Activated CD8-positive, alpha-beta T cell treated with anti-CD3 and anti-CD28 coated beads for 36 hours (primary cell): ENCODE results near the gene TOMM40L. TPM values are rescaled to one million over a fixed set of nuclear protein-coding genes. Genes with fewer than 3 reads are reported as not detected.
"Not testable (repeated sequence)": the region's sequence is repeated elsewhere in the genome, so short reads cannot be mapped to it uniquely, and the experiment has no call there.

Experiments used
- ATAC-seq: fragments of 200-7000 bp; cut with Tn5 transposase; one replicate; pipeline ENCODE4 v1.10.0; 2021; ENCODE audit warnings: mild to moderate bottlenecking, moderate library complexity
- CTCF ChIA-PET: fragments of 350-600 bp; sonication (Branson Sonifier 250); formaldehyde crosslinking; loops from one replicate; lab custom pipeline; 2021; ENCODE audit warnings: antibody characterized with exemption; lab: Charles Lee
- POLR2A ChIA-PET: fragments of 350-600 bp; sonication (Branson Sonifier 250); formaldehyde crosslinking; loops from one replicate; lab custom pipeline; 2021; ENCODE audit warnings: antibody characterized with exemption; lab: Charles Lee
- DNase-seq: peaks from one replicate; pipeline ENCODE4 v3.0.0-alpha.2; 2020
- H3K27ac Mint-ChIP-seq: one replicate; pipeline ENCODE4 v1.8.0; 2021; ENCODE audit warnings: mild to moderate bottlenecking, mixed read lengths
- H3K27me3 Mint-ChIP-seq: one replicate; pipeline ENCODE4 v1.8.0; 2021; ENCODE audit warnings: mixed read lengths
- H3K36me3 Mint-ChIP-seq: one replicate; pipeline ENCODE4 v1.8.0; 2021; ENCODE audit warnings: low read depth, mixed read lengths
- H3K4me1 Mint-ChIP-seq: one replicate; pipeline ENCODE4 v1.8.0; 2021; ENCODE audit warnings: low read depth, mixed read lengths
- H3K4me3 Mint-ChIP-seq: one replicate; pipeline ENCODE4 v1.8.0; 2021; ENCODE audit warnings: mild to moderate bottlenecking, moderate library complexity, mixed read lengths
- H3K9me3 Mint-ChIP-seq: one replicate; pipeline ENCODE4 v1.8.0; 2021; ENCODE audit warnings: mixed read lengths
- intact Hi-C: fragments of 100-400 bp; cut with micrococcal nuclease; formaldehyde crosslinking; loops from one replicate; pipeline ENCODE4 v1.10.0; 2022
- total RNA-seq, 2 experiments: library from RNA; stranded (reverse); gene quantifications; one replicate each; pipeline ENCODE4 v1.2.3, GENCODE V29; 2021
- TF ChIP-seq, protein P1 (sequence below): fragments of 200-600 bp; IDR thresholded peaks from one replicate; pipeline ENCODE4 v1.8.0; 2022; ENCODE audit warnings: antibody characterized with exemption, mild to moderate bottlenecking

TOMM40L gene
- total RNA-seq, 2 experiments from 2014 or later = 11.6 to 12.1 TPM

DNA sequence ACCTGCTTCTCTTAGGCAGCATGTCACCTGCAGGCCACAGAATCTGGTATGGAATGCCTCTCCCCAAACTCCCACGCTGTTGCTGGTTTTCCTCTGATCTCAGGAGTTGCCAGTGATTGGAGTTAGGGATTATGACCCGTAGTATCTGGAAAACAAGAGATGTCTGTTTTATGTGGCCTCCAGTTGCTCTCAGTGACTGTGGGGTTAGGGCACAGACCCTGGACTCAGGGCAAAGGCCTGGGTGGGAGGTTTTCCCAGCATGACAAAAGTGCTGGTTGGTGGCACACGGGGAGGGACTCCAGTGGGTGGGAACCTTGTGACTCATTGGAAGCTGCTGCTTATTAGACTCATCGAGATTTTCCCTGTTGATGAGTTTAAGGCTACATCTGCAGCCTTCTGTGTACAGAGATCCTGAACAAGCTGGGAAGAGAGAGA is 12.2 kb downstream of the TOMM40L start, which contains the start of gene NR1I3:
Gene NR1I3 (minus strand): TSS at position 165 of the 435 bp plus-strand sequence. CDS start 1,638 bp downstream, outside the sequence.
- ChIA-PET CTCF (interaction anchor here (1.0 to 4.3 kb wide), 5 partner anchors 11 to 53 kb away, joined by 3 to 29 read pairs (median 3); partner anchors contain the start of genes APOA2 and TOMM40L), POLR2A (interaction anchor here (0.7 to 1.6 kb wide), 3 partner anchors 11 to 46 kb away, joined by 3 to 4 read pairs (median 3); no protein-coding TSS in a partner anchor)
- no peak for ATAC-seq
- intact Hi-C loops = no loop called here
- Mint-ChIP-seq H3K27me3 (peaks cover 11% of the 10 kb centered on the region), H3K9me3 (no peaks in the 10 kb centered on the region), H3K36me3 (no peaks in the 10 kb centered on the region), H3K4me1 (no peaks in the 10 kb centered on the region), H3K27ac (no peak within 1 kb of the TSS), H3K4me3 (no peak within 1 kb of the TSS)
- DNase-seq = no peak
- TF ChIP-seq, protein P1, sequence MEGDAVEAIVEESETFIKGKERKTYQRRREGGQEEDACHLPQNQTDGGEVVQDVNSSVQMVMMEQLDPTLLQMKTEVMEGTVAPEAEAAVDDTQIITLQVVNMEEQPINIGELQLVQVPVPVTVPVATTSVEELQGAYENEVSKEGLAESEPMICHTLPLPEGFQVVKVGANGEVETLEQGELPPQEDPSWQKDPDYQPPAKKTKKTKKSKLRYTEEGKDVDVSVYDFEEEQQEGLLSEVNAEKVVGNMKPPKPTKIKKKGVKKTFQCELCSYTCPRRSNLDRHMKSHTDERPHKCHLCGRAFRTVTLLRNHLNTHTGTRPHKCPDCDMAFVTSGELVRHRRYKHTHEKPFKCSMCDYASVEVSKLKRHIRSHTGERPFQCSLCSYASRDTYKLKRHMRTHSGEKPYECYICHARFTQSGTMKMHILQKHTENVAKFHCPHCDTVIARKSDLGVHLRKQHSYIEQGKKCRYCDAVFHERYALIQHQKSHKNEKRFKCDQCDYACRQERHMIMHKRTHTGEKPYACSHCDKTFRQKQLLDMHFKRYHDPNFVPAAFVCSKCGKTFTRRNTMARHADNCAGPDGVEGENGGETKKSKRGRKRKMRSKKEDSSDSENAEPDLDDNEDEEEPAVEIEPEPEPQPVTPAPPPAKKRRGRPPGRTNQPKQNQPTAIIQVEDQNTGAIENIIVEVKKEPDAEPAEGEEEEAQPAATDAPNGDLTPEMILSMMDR = no peak

GRCh38 chr1:161241682-161242081 is 15.8 kb downstream of the TOMM40L start:
- H3K9me3 Mint-ChIP-seq = no peaks in the 10 kb centered on the region
- POLR2A ChIA-PET = interaction anchor here (1.4 kb wide), 1 partner anchor 15 kb away, joined by 3 read pairs; no protein-coding TSS in a partner anchor
- DNase-seq (no peak), ATAC-seq (no peak)
- no peaks in the 10 kb centered on the region for H3K36me3 Mint-ChIP-seq
- TF ChIP-seq, protein P1 = no peak
- H3K27ac Mint-ChIP-seq = no peak overlapping the region
- no peak overlapping the region for H3K4me3 Mint-ChIP-seq
- no peaks in the 10 kb centered on the region for H3K4me1 Mint-ChIP-seq
- peaks cover 12% of the 10 kb centered on the region for H3K27me3 Mint-ChIP-seq
- intact Hi-C loops = no loop called here
- CTCF ChIA-PET = no interaction called here

- Mint-ChIP-seq H3K27me3 (peaks cover 12% of the 10 kb centered on the region), H3K9me3 (no peaks in the 10 kb centered on the region), H3K27ac (no peak overlapping the region), H3K36me3 (no peaks in the 10 kb centered on the region), H3K4me1 (no peaks in the 10 kb centered on the region), H3K4me3 (no peak overlapping the region)
- no peak for ATAC-seq
- POLR2A ChIA-PET = interaction anchor here (1.4 kb wide), 1 partner anchor 16 kb away, joined by 3 read pairs; no protein-coding TSS in a partner anchor
- CTCF ChIA-PET = no interaction called here
- TF ChIP-seq, protein P1 = no peak
- intact Hi-C loops = no loop called here
- no peak for DNase-seq
Measured at GRCh38 chr1:161242313-161242712, 16.5 kb downstream of the TOMM40L start.

- Mint-ChIP-seq H3K27ac (no peak overlapping the region), H3K4me3 (no peak overlapping the region), H3K9me3 (peaks cover 1% of the 10 kb centered on the region), H3K27me3 (peaks cover 12% of the 10 kb centered on the region), H3K4me1 (no peaks in the 10 kb centered on the region), H3K36me3 (no peaks in the 10 kb centered on the region)
- TF ChIP-seq, protein P1 = no peak
- ATAC-seq (no peak), DNase-seq (no peak)
- ChIA-PET CTCF (no interaction called here), POLR2A (no interaction called here)
- intact Hi-C loops = no loop called here
Measured at GRCh38 chr1:161244888-161245287, 19.0 kb downstream of the TOMM40L start.

- intact Hi-C loops, H3K4me3 Mint-ChIP-seq, H3K9me3 Mint-ChIP-seq, ATAC-seq, H3K36me3 Mint-ChIP-seq, DNase-seq, H3K27ac Mint-ChIP-seq, H3K27me3 Mint-ChIP-seq, H3K4me1 Mint-ChIP-seq: not testable (repeated sequence)
- CTCF ChIA-PET = interaction anchor here (1.0 to 4.1 kb wide), 6 partner anchors 9 to 132 kb away, joined by 3 to 22 read pairs (median 4); partner anchors contain the start of genes PCP4L1 and TOMM40L
- POLR2A ChIA-PET = interaction anchor here (1.0 to 1.7 kb wide), 2 partner anchors 15 to 21 kb away, joined by 3 to 5 read pairs; no protein-coding TSS in a partner anchor
Measured at GRCh38 chr1:161250100-161250499, 24.2 kb downstream of the TOMM40L start.
